CD14-positive monocyte (primary cell): Measurements from ENCODE around the gene CRACDL. TPM values are rescaled to one million over a fixed set of nuclear protein-coding genes. Genes with fewer than 3 reads are reported as not detected.

Experiments
- DNase-seq, 3 donors: peaks; one replicate each; pipeline ENCODE4 v3.0.0-alpha.2; 2011 to 2022
- H2AFZ ChIP-seq: 2 replicates; pipeline ENCODE4 v1.6.0; 2012; ENCODE audit warnings: mild to moderate bottlenecking, low read depth, low read length, inconsistent platforms; ENCODE audit not compliant: insufficient read depth, poor library complexity, severe bottlenecking
- H3K27ac ChIP-seq, 2 donors: 1 replicate in 1 of 2; 2 replicates in 1 of 2; pipeline ENCODE4 v1.5.1; 2012 to 2013; ENCODE audit warnings: low read length in 2 of 2, control low read depth in 1 of 2, inconsistent platforms in 1 of 2, low read depth in 1 of 2, mild to moderate bottlenecking in 1 of 2
- H3K27me3 ChIP-seq, 2 donors: one replicate each; pipeline versions ENCODE4 v1.6.0 to v1.6.1; 2011 to 2013; ENCODE audit warnings: low read length in 2 of 2; ENCODE audit not compliant: control insufficient read depth in 2 of 2, insufficient read depth in 2 of 2
- H3K36me3 ChIP-seq, 2 donors: replicated peaks in 1 of 2; 1 replicate in 1 of 2; 2 replicates in 1 of 2; pipeline versions ENCODE4 v1.5.1 to v1.6.1; 2012 to 2013; ENCODE audit warnings: low read length in 2 of 2, control low read depth in 1 of 2, inconsistent platforms in 1 of 2, mild to moderate bottlenecking in 1 of 2; ENCODE audit not compliant: insufficient read depth in 2 of 2, control insufficient read depth in 1 of 2
- H3K4me1 ChIP-seq, 2 donors: 1 replicate in 1 of 2; 2 replicates in 1 of 2; pipeline versions ENCODE4 v1.5.1 to v1.6.1; 2012 to 2013; ENCODE audit warnings: low read length in 2 of 2, control low read depth in 1 of 2, inconsistent platforms in 1 of 2, mild to moderate bottlenecking in 1 of 2, moderate library complexity in 1 of 2; ENCODE audit not compliant: insufficient read depth in 2 of 2, control insufficient read depth in 1 of 2
- H3K4me2 ChIP-seq: replicated peaks from 2 replicates; pipeline ENCODE3; 2012; ENCODE audit warnings: low read length, moderate library complexity, mild to moderate bottlenecking; ENCODE audit not compliant: poor library complexity, severe bottlenecking; ENCODE audit errors: extremely low read depth
- H3K4me3 ChIP-seq, 3 experiments: fragments of 200-600 bp in 1 of 3; sonication (generic) in 1 of 3; replicated peaks in 1 of 3; 1 replicate in 2 of 3; 2 replicates in 1 of 3; pipeline ENCODE4 v1.5.1; 2011 to 2013; ENCODE audit warnings: low read length in 3 of 3, mild to moderate bottlenecking in 3 of 3, control low read depth in 2 of 3, low read depth in 2 of 3, inconsistent platforms in 1 of 3, moderate library complexity in 1 of 3
- H3K79me2 ChIP-seq: 2 replicates; pipeline ENCODE4 v1.6.0; 2012; ENCODE audit warnings: mild to moderate bottlenecking, control low read depth, inconsistent platforms, low read length, moderate library complexity; ENCODE audit not compliant: insufficient read depth
- H3K9ac ChIP-seq: 2 replicates; pipeline ENCODE4 v1.6.0; 2017; ENCODE audit warnings: low read length, mild to moderate bottlenecking; ENCODE audit not compliant: insufficient read depth, poor library complexity, severe bottlenecking
- H3K9me3 ChIP-seq, 2 donors: replicated peaks in 1 of 2; 1 replicate in 1 of 2; 2 replicates in 1 of 2; pipeline versions ENCODE4 v1.5.1 to v1.6.1; 2012 to 2013; ENCODE audit warnings: low read length in 2 of 2, control low read depth in 1 of 2; ENCODE audit not compliant: control insufficient read depth in 1 of 2, insufficient read depth in 1 of 2
- H4K20me1 ChIP-seq: 2 replicates; pipeline ENCODE4 v1.6.0; 2012; ENCODE audit warnings: mild to moderate bottlenecking, low read length, control low read depth, moderate library complexity; ENCODE audit not compliant: insufficient read depth
- H3K27ac Mint-ChIP-seq, 7 donors: one replicate each; pipeline ENCODE4 v1.8.0; 2020; ENCODE audit warnings: mild to moderate bottlenecking in 7 of 7, mixed read lengths in 7 of 7, moderate library complexity in 6 of 7, inconsistent platforms in 2 of 7
- H3K27me3 Mint-ChIP-seq, 3 donors: one replicate each; pipeline ENCODE4 v1.8.0; 2021 to 2022; ENCODE audit warnings: low read depth in 3 of 3, mild to moderate bottlenecking in 3 of 3, mixed read lengths in 3 of 3, moderate library complexity in 3 of 3, inconsistent platforms in 1 of 3
- H3K36me3 Mint-ChIP-seq, 2 donors: one replicate each; pipeline ENCODE4 v1.8.0; 2020; ENCODE audit warnings: mixed read lengths in 2 of 2, inconsistent platforms in 1 of 2, mild to moderate bottlenecking in 1 of 2
- H3K4me1 Mint-ChIP-seq: one replicate; pipeline ENCODE4 v1.8.0; 2020; ENCODE audit warnings: mild to moderate bottlenecking, mixed read lengths
- H3K4me3 Mint-ChIP-seq, 2 donors: one replicate each; pipeline ENCODE4 v1.8.0; 2020; ENCODE audit warnings: mild to moderate bottlenecking in 2 of 2, mixed read lengths in 2 of 2, moderate library complexity in 1 of 2
- H3K9me3 Mint-ChIP-seq, 7 donors: one replicate each; pipeline ENCODE4 v1.8.0; 2020 to 2022; ENCODE audit warnings: mixed read lengths in 7 of 7, mild to moderate bottlenecking in 6 of 7, moderate library complexity in 6 of 7, inconsistent platforms in 2 of 7
- WGBS: methylation state at CpG from one replicate; pipeline ENCODE4 v1.1.5; 2013; ENCODE audit warnings: missing lambda C conversion rate; ENCODE audit not compliant: insufficient coverage; 5-methylcytosine and 5-hydroxymethylcytosine counted together
- intact Hi-C, 2 donors: fragments of 100-400 bp; cut with micrococcal nuclease; formaldehyde crosslinking; loops; one replicate each; pipeline versions ENCODE4 v1.15.0 to v1.15.1; 2023
- polyA plus RNA-seq, 3 donors: library from polyadenylated mRNA; depleted of rRNA in 1 of 3; unstranded in 2 of 3; stranded (reverse) in 1 of 3; fragments of 300-500 nt in 2 of 3; fragments of >200 nt in 1 of 3; fragmentation: Illumina TruSeq in 2 of 3; gene quantifications; 1 replicate in 2 of 3; 2 replicates in 1 of 3; pipeline ENCODE4 v1.2.3, GENCODE V29; 2012 to 2021
- TF ChIP-seq, protein P1 (sequence below): fragments of 200-600 bp; IDR thresholded peaks from one replicate; pipeline ENCODE4 v1.8.0; 2022; ENCODE audit warnings: antibody characterized with exemption, mild to moderate bottlenecking

CRACDL gene
- polyA plus RNA-seq, 3 donors, result 0.12 to 0.35 (median 0.28) TPM

DNA sequence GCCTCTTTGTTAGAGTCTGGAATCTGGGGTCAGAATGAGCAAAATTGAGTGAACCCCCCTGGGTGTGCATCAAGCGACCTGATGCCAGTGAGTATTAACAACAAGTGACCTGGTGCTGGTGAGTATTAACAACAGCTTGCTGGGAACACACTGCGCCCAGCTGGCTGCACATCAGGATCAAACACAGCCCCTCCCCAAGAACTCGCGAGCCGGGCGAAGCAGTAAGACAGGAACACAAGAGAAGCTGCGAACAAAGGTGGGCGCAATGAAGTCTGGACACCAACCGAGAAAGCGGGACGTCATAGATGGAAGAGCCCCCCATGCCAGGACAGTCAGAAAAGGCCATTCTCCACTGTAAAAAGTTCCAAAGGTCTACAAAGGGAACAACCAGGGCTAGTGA lies 34.3 kb downstream of the CRACDL start:
- no peaks in the 10 kb centered on the region for H3K9me3 ChIP-seq
- TF ChIP-seq, protein P1, sequence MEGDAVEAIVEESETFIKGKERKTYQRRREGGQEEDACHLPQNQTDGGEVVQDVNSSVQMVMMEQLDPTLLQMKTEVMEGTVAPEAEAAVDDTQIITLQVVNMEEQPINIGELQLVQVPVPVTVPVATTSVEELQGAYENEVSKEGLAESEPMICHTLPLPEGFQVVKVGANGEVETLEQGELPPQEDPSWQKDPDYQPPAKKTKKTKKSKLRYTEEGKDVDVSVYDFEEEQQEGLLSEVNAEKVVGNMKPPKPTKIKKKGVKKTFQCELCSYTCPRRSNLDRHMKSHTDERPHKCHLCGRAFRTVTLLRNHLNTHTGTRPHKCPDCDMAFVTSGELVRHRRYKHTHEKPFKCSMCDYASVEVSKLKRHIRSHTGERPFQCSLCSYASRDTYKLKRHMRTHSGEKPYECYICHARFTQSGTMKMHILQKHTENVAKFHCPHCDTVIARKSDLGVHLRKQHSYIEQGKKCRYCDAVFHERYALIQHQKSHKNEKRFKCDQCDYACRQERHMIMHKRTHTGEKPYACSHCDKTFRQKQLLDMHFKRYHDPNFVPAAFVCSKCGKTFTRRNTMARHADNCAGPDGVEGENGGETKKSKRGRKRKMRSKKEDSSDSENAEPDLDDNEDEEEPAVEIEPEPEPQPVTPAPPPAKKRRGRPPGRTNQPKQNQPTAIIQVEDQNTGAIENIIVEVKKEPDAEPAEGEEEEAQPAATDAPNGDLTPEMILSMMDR, result no peak
- no peaks in the 10 kb centered on the region for H3K4me1 Mint-ChIP-seq
- intact Hi-C loops, result no loop called here
- no peaks in the 10 kb centered on the region for H3K27me3 ChIP-seq
- no peaks in the 10 kb centered on the region for H3K36me3 Mint-ChIP-seq
- no peaks in the 10 kb centered on the region for H3K79me2 ChIP-seq
- H3K27ac ChIP-seq, result no peak overlapping the region
- H3K27me3 Mint-ChIP-seq, result peaks cover 2 to 4% (median 3%) of the 10 kb centered on the region in 3 donors
- 94% methylated on average over 9 of the region's 11 CpGs for WGBS
- H3K4me2 ChIP-seq, result no peak overlapping the region
- no peak for DNase-seq
- H3K36me3 ChIP-seq, result no peaks in the 10 kb centered on the region
- H3K9ac ChIP-seq, result no peak overlapping the region
- H3K4me1 ChIP-seq, result no peaks in the 10 kb centered on the region
- no peaks in the 10 kb centered on the region for H3K9me3 Mint-ChIP-seq
- no peak overlapping the region for H2AFZ ChIP-seq
- H3K4me3 Mint-ChIP-seq, result no peak overlapping the region
- no peaks in the 10 kb centered on the region for H4K20me1 ChIP-seq
- H3K27ac Mint-ChIP-seq, result peak overlapping the region in 1 of 7 donors; percentile 18
- H3K4me3 ChIP-seq, result no peak overlapping the region

DNA sequence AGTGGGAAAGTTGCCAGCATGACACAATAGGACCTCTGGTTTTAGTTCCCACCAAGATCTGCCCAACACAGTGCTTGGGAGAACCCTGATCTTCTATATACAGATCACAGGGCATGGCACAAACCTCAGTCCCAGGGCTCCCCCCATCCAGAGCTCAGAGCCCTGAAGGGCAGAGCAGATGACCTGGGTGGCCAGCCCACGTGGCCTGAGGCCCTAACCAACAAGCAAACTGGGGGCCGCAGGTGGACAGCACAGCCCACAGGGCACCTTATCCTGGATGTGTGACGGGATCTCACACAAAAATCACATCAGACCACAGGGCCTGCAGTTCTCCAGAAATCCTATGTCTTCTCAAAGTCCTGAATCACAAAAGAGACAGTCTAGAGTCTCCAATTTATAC lies 34.7 kb downstream of the CRACDL start:
- TF ChIP-seq, protein P1, result no peak
- no peak overlapping the region for H3K27ac Mint-ChIP-seq
- H3K36me3 Mint-ChIP-seq, result no peaks in the 10 kb centered on the region
- Histone ChIP-seq H3K9me3 (no peaks in the 10 kb centered on the region), H3K4me1 (no peaks in the 10 kb centered on the region), H3K27me3 (no peaks in the 10 kb centered on the region), H3K79me2 (no peaks in the 10 kb centered on the region), H3K9ac (no peak overlapping the region), H2AFZ (no peak overlapping the region), H4K20me1 (no peaks in the 10 kb centered on the region), H3K4me2 (no peak overlapping the region), H3K4me3 (no peak overlapping the region), H3K27ac (no peak overlapping the region), H3K36me3 (no peaks in the 10 kb centered on the region)
- DNase-seq, result no peak
- peaks cover 2 to 4% (median 3%) of the 10 kb centered on the region in 3 donors for H3K27me3 Mint-ChIP-seq
- H3K9me3 Mint-ChIP-seq, result no peaks in the 10 kb centered on the region
- intact Hi-C loops, result no loop called here
- H3K4me3 Mint-ChIP-seq, result no peak overlapping the region
- 100% methylated on average over 1 of the region's 3 CpGs for WGBS
- H3K4me1 Mint-ChIP-seq, result no peaks in the 10 kb centered on the region
